ENCODE data around the gene ZNF660.
"Not testable (repeated sequence)": the region's sequence is repeated elsewhere in the genome, so short reads cannot be mapped to it uniquely, and the experiment has no call there.

The ZNF660 gene

GRCh38 chr3:44562147-44562546 lies 22.6 kb upstream of the ZNF660 start:
- H3K4me3 ChIP-seq (ENCODE audit: low read depth, low read length): no peak overlapping the region
- no peak for TF ChIP-seq CTCF (IDR thresholded peaks at IDR 0.05; ENCODE audit: borderline replicate concordance, insufficient read depth, low read depth, low read length)

GRCh38 chr3:44568561-44568960 lies 16.2 kb upstream of the ZNF660 start:
- no peak overlapping the region for H3K4me3 ChIP-seq (ENCODE audit: low read depth, low read length)
- TF ChIP-seq CTCF (IDR thresholded peaks at IDR 0.05; ENCODE audit: borderline replicate concordance, insufficient read depth, low read depth, low read length): no peak

- no peak overlapping the region for H3K4me3 ChIP-seq (ENCODE audit: low read depth, low read length)
- no peak for TF ChIP-seq CTCF (IDR thresholded peaks at IDR 0.05; ENCODE audit: borderline replicate concordance, insufficient read depth, low read depth, low read length)
These were observed 13.7 kb upstream of the ZNF660 start for GRCh38 chr3:44571024-44571423.

- H3K4me3 ChIP-seq (ENCODE audit: low read depth, low read length): no peak overlapping the region
- TF ChIP-seq CTCF (IDR thresholded peaks at IDR 0.05; ENCODE audit: borderline replicate concordance, insufficient read depth, low read depth, low read length): no peak
These were observed 8.2 kb upstream of the ZNF660 start for GRCh38 chr3:44576613-44577012.

GRCh38 chr3:44577354-44577952 lies 7.3 kb upstream of the ZNF660 start:
- not testable (repeated sequence) for H3K4me3 ChIP-seq (ENCODE audit: low read depth, low read length)

GRCh38 chr3:44578316-44578715 lies 6.4 kb upstream of the ZNF660 start:
- not testable (repeated sequence) for H3K4me3 ChIP-seq (ENCODE audit: low read depth, low read length)

GRCh38 chr3:44578924-44579515 lies 5.7 kb upstream of the ZNF660 start:
- not testable (repeated sequence) for H3K4me3 ChIP-seq (ENCODE audit: low read depth, low read length)

- not testable (repeated sequence) for H3K4me3 ChIP-seq (ENCODE audit: low read depth, low read length)
These were observed 5.0 kb upstream of the ZNF660 start for GRCh38 chr3:44579749-44580148.

GRCh38 chr3:44580971-44581370 lies 3.8 kb upstream of the ZNF660 start:
- H3K4me3 ChIP-seq (ENCODE audit: low read depth, low read length): not testable (repeated sequence)

- no peak for TF ChIP-seq CTCF (IDR thresholded peaks at IDR 0.05; ENCODE audit: borderline replicate concordance, insufficient read depth, low read depth, low read length)
- no peak overlapping the region for H3K4me3 ChIP-seq (ENCODE audit: low read depth, low read length)
These were observed 11.9 kb downstream of the ZNF660 start for GRCh38 chr3:44596621-44597020.
